Measurements from ENCODE around the gene ALK. TPM values are rescaled to one million over a fixed set of nuclear protein-coding genes. Genes with fewer than 3 reads are reported as not detected.

Gene ALK
- total and polyA plus RNA-seq, 10 of the 15 experiments (the other 5 are each of a cell fraction or from before 2014, with no cell fraction given), result 0.11 TPM; not detected in 9

GRCh38 chr2:29278966-29279365 is 642.4 kb downstream of the ALK start:
- no TSS peak for BruUV-seq (replicated peaks)
- TF ChIP-seq RAD51 (IDR thresholded peaks at IDR 0.05) (no peak), CBX3 (IDR thresholded peaks at IDR 0.05; ENCODE audit: borderline replicate concordance, low read depth) (no peak), RELA (IDR thresholded peaks at IDR 0.05; ENCODE audit: borderline replicate concordance, partially characterized antibody) (no peak), HCFC1 (IDR thresholded peaks at IDR 0.05; ENCODE audit: low read length) (no peak)
- no peaks in the 10 kb centered on the region for H3K4me1 ChIP-seq (ENCODE audit: control insufficient read depth, insufficient read depth, low read length)
- H2AFZ ChIP-seq (ENCODE audit: control insufficient read depth, low read depth, low read length), result no peak overlapping the region
- no peaks in the 10 kb centered on the region for H4K20me1 ChIP-seq (ENCODE audit: control insufficient read depth, insufficient read depth)
- DNase-seq (ENCODE audit: low read depth, low spot score) (no peak), FAIRE-seq (no peak), ATAC-seq (no peak)
- H3K27me3 ChIP-seq (replicated peaks in 1 of 2; ENCODE audit: control insufficient read depth in 2 of 2, insufficient read depth in 2 of 2, low read length in 1 of 2), result peaks cover 1 to 5% of the 10 kb centered on the region in 2 experiments; a peak in 2 of 4 replicates
- H3K9ac ChIP-seq (ENCODE audit: control insufficient read depth, insufficient read depth, low read length), result no peak overlapping the region
- WGBS (ENCODE audit: insufficient coverage, insufficient replicate concordance, low lambda C conversion rate, missing lambda C conversion rate), result 42% methylated on average over 9 of the region's 9 CpGs
- CTCF ChIA-PET, result no interaction called here
- RAD21 ChIA-PET (ENCODE audit: unreplicated experiment), result no interaction called here
- SMC1A ChIA-PET (ENCODE audit: uncharacterized antibody, unreplicated experiment), result no interaction called here
- in situ Hi-C loops (cut with MboI), result no loop called here
- H3K27ac ChIP-seq (ENCODE audit: control insufficient read depth, insufficient read depth), result no peak overlapping the region
- H3K79me2 ChIP-seq (ENCODE audit: control insufficient read depth, insufficient read depth, low read length), result no peaks in the 10 kb centered on the region
- POLR2A ChIA-PET, result no interaction called here
- no peak overlapping the region for H3K4me2 ChIP-seq (ENCODE audit: control insufficient read depth, insufficient read depth)
- H3K36me3 ChIP-seq (ENCODE audit: control insufficient read depth in 2 of 2, insufficient read depth in 2 of 2, low read length in 1 of 2), result no peaks in the 10 kb centered on the region
- H3K9me3 ChIP-seq (replicated peaks; ENCODE audit: control insufficient read depth, insufficient read depth, low read length), result no peaks in the 10 kb centered on the region
- intact Hi-C loops (cut with micrococcal nuclease; ENCODE audit: unreplicated experiment), result no loop called here
- H3K4me3 ChIP-seq, result no peak overlapping the region

GRCh38 chr2:29276151-29276550 is 645.2 kb downstream of the ALK start:
- Histone ChIP-seq H3K79me2 (ENCODE audit: control insufficient read depth, insufficient read depth, low read length) (no peaks in the 10 kb centered on the region), H3K4me2 (ENCODE audit: control insufficient read depth, insufficient read depth) (no peak overlapping the region), H3K9ac (ENCODE audit: control insufficient read depth, insufficient read depth, low read length) (no peak overlapping the region), H3K4me3 (no peak overlapping the region), H3K27ac (ENCODE audit: control insufficient read depth, insufficient read depth) (no peak overlapping the region), H3K27me3 (replicated peaks in 1 of 2; ENCODE audit: control insufficient read depth in 2 of 2, insufficient read depth in 2 of 2, low read length in 1 of 2) (peaks cover 4 to 5% of the 10 kb centered on the region in 2 experiments; a peak in 2 of 4 replicates), H4K20me1 (ENCODE audit: control insufficient read depth, insufficient read depth) (no peaks in the 10 kb centered on the region), H3K9me3 (replicated peaks; ENCODE audit: control insufficient read depth, insufficient read depth, low read length) (no peaks in the 10 kb centered on the region), H3K36me3 (ENCODE audit: control insufficient read depth in 2 of 2, insufficient read depth in 2 of 2, low read length in 1 of 2) (no peaks in the 10 kb centered on the region), H3K4me1 (ENCODE audit: control insufficient read depth, insufficient read depth, low read length) (no peaks in the 10 kb centered on the region), H2AFZ (ENCODE audit: control insufficient read depth, low read depth, low read length) (no peak overlapping the region)
- ATAC-seq (no peak), FAIRE-seq (no peak), DNase-seq (ENCODE audit: low read depth, low spot score) (no peak)
- in situ Hi-C loops (cut with MboI), result no loop called here
- 18% methylated on average over 3 of the region's 3 CpGs for WGBS (ENCODE audit: insufficient coverage, insufficient replicate concordance, low lambda C conversion rate, missing lambda C conversion rate)
- RAD21 ChIA-PET (ENCODE audit: unreplicated experiment), result no interaction called here
- SMC1A ChIA-PET (ENCODE audit: uncharacterized antibody, unreplicated experiment), result interaction anchor here (0.6 kb wide), 1 partner anchor 153 kb away, joined by 3 read pairs; no protein-coding TSS in a partner anchor
- BruUV-seq (replicated peaks), result no TSS peak
- intact Hi-C loops (cut with micrococcal nuclease; ENCODE audit: unreplicated experiment), result no loop called here
- CTCF ChIA-PET, result no interaction called here
- POLR2A ChIA-PET, result no interaction called here
- TF ChIP-seq NFIC (IDR thresholded peaks at IDR 0.05; ENCODE audit: low read depth, low read length) (no peak), SMAD5 (IDR thresholded peaks at IDR 0.05; ENCODE audit: low read depth) (no peak), POLR2A (IDR thresholded peaks at IDR 0.05; ENCODE audit: low read depth, low read length) (no peak), ATF3 (IDR thresholded peaks at IDR 0.05; ENCODE audit: borderline replicate concordance, extremely low read depth, low read depth, low read length) (no peak), MAX (IDR thresholded peaks at IDR 0.05; ENCODE audit: low read depth, low read length) (no peak), ZBTB4 (CRISPR knock-in tag; IDR thresholded peaks at IDR 0.05) (no peak), HDGF (IDR thresholded peaks at IDR 0.05) (no peak), ZZZ3 (IDR thresholded peaks at IDR 0.05; ENCODE audit: control insufficient read depth, insufficient read length, low read depth) (no peak), ZNF384 (IDR thresholded peaks at IDR 0.05; ENCODE audit: borderline replicate concordance, low read depth, low read length) (no peak), ZSCAN29 (IDR thresholded peaks at IDR 0.05) (no peak), SP1 (IDR thresholded peaks at IDR 0.05; ENCODE audit: low read depth, low read length) (no peak)

All from GM12878 (cell line).